Globus pallidus (tissue), 1 donor: Measurements from ENCODE around the gene SARDH.
"Not testable (repeated sequence)": the region's sequence is repeated elsewhere in the genome, so short reads cannot be mapped to it uniquely, and the experiment has no call there.

Source experiments
- DNase-seq: peaks from one replicate; pipeline ENCODE4 v3.0.0-alpha.2; 2015; ENCODE audit warnings: low spot score

SARDH gene

GRCh38 chr9:133775951-133776905 is 38.1 kb upstream of the SARDH start:
- DNase-seq, result no peak

- no peak for DNase-seq
Measured at GRCh38 chr9:133775291-133775690, 37.1 kb upstream of the SARDH start.

- DNase-seq, result no peak
Measured at GRCh38 chr9:133774799-133775198, 36.6 kb upstream of the SARDH start.

- no peak for DNase-seq
Measured at GRCh38 chr9:133773889-133774655, 35.9 kb upstream of the SARDH start.

- DNase-seq, result no peak
Measured at GRCh38 chr9:133772581-133772980, 34.4 kb upstream of the SARDH start.

GRCh38 chr9:133771486-133772482 is 33.6 kb upstream of the SARDH start:
- DNase-seq, result no peak

GRCh38 chr9:133770076-133770777 is 32.1 kb upstream of the SARDH start:
- DNase-seq, result no peak

- DNase-seq, result no peak
Measured at GRCh38 chr9:133769511-133770075, 31.4 kb upstream of the SARDH start.

- DNase-seq, result no peak
Measured at GRCh38 chr9:133768859-133769510, 30.8 kb upstream of the SARDH start.

GRCh38 chr9:133768371-133768858 is 30.3 kb upstream of the SARDH start:
- no peak for DNase-seq

- no peak for DNase-seq
Measured at GRCh38 chr9:133767625-133768024, 29.5 kb upstream of the SARDH start.

GRCh38 chr9:133767008-133767407 is 28.9 kb upstream of the SARDH start:
- DNase-seq, result no peak

- DNase-seq, result not testable (repeated sequence)
Measured at GRCh38 chr9:133766234-133766633, 28.1 kb upstream of the SARDH start.

GRCh38 chr9:133763272-133764183 is 25.4 kb upstream of the SARDH start:
- no peak for DNase-seq

- no peak for DNase-seq
Measured at GRCh38 chr9:133762488-133763271, 24.5 kb upstream of the SARDH start.

- no peak for DNase-seq
Measured at GRCh38 chr9:133761641-133762248, 23.6 kb upstream of the SARDH start.

- no peak for DNase-seq
Measured at GRCh38 chr9:133760713-133761290, 22.6 kb upstream of the SARDH start.
